Kidney epithelial cell (primary cell): Measurements from ENCODE around the gene TMEM147. TPM values are rescaled to one million over a fixed set of nuclear protein-coding genes. Genes with fewer than 3 reads are reported as not detected.
"Not testable (repeated sequence)": the region's sequence is repeated elsewhere in the genome, so short reads cannot be mapped to it uniquely, and the experiment has no call there.

Experiments used
- DNase-seq: peaks from one replicate; pipeline ENCODE4 v3.0.0-alpha.2; 2010; ENCODE audit warnings: low read depth
- H3K27me3 ChIP-seq: 2 replicates; pipeline ENCODE4 v1.6.0; 2011; ENCODE audit warnings: low read length; ENCODE audit not compliant: control insufficient read depth, insufficient read depth
- H3K36me3 ChIP-seq: 2 replicates; pipeline ENCODE4 v1.5.1; 2011; ENCODE audit warnings: low read length; ENCODE audit not compliant: control insufficient read depth, insufficient read depth
- H3K4me3 ChIP-seq: 2 replicates; pipeline ENCODE4 v1.5.1; 2011; ENCODE audit warnings: low read depth, mild to moderate bottlenecking, control low read depth, low read length
- total RNA-seq: library from RNA; depleted of rRNA; stranded (reverse); fragments of >200 nt; gene quantifications from 2 replicates; pipeline ENCODE4 v1.2.3, GENCODE V29; 2015
- TF ChIP-seq, protein P1 (sequence below): IDR thresholded peaks from 2 replicates; pipeline ENCODE4 v1.5.1; 2011; ENCODE audit warnings: mild to moderate bottlenecking, moderate library complexity, low read length, control low read depth, inconsistent platforms; ENCODE audit not compliant: insufficient read depth, poor library complexity, severe bottlenecking

Gene TMEM147
- total RNA-seq, 1 donor from 2014 or later = 160 TPM

DNA sequence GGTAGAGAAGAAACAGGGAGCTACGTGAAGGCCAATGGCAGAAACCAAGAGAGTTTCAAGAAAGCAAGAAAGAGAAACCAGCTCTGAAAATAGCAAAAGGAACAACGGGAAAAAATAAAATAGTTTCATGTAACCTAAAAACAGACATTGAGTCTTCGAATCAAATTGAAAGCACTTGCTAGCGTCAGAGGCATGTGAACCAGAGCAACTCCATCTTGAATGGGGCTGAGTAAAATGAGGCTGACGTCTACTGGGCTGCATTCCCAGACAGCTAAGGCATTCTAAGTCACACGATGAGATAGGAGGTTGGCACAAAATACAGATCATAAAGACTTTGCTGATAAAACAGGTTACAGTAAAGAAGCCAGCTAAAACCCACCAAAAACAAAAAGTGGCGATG is 33.3 kb downstream of the TMEM147 start:
- no peaks in the 10 kb centered on the region for H3K27me3 ChIP-seq

DNA sequence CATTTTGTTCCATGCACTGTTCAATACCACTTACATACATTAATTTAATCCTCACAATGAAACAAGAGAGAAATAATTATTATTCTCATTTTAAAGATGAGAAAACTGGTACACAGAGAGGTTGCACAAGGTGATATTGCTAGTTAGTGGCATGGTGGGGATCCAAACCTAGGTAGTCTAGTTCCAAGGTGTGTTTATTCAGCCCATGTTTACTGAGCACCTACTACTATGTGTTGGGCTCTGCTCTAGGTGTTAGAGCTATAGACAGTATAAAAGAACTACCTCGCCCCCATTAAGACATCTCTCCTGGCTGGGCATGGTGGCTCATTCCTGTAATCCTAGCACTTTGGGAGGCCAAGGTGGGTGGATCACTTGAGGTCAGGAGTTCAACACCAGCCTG is 37.3 kb downstream of the TMEM147 start:
- TF ChIP-seq, protein P1, sequence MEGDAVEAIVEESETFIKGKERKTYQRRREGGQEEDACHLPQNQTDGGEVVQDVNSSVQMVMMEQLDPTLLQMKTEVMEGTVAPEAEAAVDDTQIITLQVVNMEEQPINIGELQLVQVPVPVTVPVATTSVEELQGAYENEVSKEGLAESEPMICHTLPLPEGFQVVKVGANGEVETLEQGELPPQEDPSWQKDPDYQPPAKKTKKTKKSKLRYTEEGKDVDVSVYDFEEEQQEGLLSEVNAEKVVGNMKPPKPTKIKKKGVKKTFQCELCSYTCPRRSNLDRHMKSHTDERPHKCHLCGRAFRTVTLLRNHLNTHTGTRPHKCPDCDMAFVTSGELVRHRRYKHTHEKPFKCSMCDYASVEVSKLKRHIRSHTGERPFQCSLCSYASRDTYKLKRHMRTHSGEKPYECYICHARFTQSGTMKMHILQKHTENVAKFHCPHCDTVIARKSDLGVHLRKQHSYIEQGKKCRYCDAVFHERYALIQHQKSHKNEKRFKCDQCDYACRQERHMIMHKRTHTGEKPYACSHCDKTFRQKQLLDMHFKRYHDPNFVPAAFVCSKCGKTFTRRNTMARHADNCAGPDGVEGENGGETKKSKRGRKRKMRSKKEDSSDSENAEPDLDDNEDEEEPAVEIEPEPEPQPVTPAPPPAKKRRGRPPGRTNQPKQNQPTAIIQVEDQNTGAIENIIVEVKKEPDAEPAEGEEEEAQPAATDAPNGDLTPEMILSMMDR = no peak
- Histone ChIP-seq H3K4me3 (no peak overlapping the region), H3K36me3 (no peaks in the 10 kb centered on the region), H3K27me3 (no peaks in the 10 kb centered on the region)
- DNase-seq = no peak

More for the DNA sequence above, 33.3 kb downstream of the TMEM147 start:
- no peak overlapping the region for H3K4me3 ChIP-seq
- H3K36me3 ChIP-seq = no peaks in the 10 kb centered on the region
- TF ChIP-seq, protein P1 = no peak
- no peak for DNase-seq

DNA sequence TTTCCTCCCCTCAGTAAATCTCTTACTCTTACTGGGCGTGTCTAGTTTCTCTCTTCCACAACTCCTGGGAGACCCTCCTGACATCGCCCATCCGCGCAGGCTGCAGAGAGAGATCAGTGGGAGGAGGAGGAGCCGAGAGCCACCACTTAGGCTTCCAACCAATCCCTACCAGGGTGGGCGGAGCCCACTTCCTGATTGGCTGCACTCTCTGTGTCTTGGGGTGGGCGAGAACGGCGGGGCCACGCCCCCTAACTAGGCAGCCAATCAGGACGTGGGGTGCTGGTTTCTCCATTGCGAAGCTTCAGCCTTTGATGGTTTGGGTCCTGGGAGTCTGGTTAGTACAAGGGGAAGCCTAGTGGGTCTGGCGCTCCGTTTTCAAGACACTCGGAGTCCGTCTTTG is 40.4 kb downstream of the TMEM147 start, which contains the start of gene PMIS2:
Gene PMIS2 (plus strand): TSS at position 326 of the 400 bp plus-strand sequence. CDS start 87 bp downstream, outside the sequence.
- Histone ChIP-seq H3K4me3 (no peak within 1 kb of the TSS), H3K27me3 (no peaks in the 10 kb centered on the region), H3K36me3 (no peaks in the 10 kb centered on the region)
- DNase-seq = no peak
- TF ChIP-seq, protein P1 = no peak

DNA sequence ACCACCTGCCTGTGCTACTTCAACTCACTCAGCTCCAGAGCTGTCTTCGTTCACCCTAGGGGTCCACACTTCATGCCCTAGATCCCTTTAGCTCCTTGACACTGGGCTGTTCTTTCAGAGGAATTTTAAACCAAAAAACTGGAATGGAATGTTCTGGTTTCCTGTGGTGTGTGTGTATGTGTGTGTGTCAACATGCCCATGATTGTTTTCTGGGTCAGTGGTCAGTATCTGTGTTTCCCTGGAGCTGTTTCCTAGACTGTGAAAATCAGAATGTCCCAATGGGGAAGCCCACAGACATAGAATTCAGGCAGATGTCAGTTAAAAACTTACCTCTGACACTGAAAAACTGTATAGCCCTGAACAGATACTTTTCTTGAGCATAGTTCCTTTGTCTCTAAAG is 41.9 kb downstream of the TMEM147 start:
- no peak for DNase-seq
- Histone ChIP-seq H3K27me3 (no peaks in the 10 kb centered on the region), H3K4me3 (no peak overlapping the region), H3K36me3 (no peaks in the 10 kb centered on the region)
- TF ChIP-seq, protein P1 = no peak

DNA sequence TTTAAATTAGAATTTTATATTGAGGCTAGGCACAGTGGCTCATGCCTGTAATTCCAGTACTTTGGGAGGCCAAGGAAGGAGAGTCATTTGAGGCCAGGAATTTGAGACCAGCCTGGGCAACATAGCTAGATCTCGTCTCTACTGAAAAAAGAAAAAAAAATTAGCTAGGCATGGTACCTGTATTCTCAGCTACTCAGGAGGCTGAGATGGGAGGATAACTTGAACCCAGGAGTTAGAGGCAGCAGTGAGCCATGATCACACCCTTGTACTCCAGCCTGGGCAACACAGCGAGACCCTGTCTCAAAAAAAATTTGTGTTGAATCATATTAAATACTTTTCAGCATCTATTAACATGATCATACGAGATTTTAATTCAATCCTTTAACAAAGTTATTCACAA is 45.4 kb downstream of the TMEM147 start:
- H3K36me3 ChIP-seq = no peaks in the 10 kb centered on the region
- TF ChIP-seq, protein P1 = no peak
- H3K27me3 ChIP-seq = no peaks in the 10 kb centered on the region
- DNase-seq = no peak
- H3K4me3 ChIP-seq = no peak overlapping the region

DNA sequence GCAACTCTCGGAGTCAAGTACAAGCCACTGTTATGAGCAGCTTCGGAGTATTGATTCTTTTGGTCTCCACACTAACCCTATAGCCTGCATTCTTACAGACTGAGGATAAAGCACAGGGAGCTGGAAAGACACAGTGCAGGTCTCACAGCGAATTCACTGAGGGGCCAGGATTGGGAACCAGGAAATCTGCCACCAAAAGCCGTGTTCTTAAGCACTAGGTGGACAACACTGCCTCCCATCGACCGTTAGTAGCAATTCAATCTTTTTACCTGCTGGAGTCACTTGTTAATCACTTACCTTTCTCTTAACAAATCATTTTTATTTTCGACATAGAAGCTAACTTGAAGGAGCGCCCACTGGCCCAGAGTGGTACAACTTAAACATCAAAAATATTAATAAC is 46.8 kb downstream of the TMEM147 start:
- Histone ChIP-seq H3K27me3 (no peaks in the 10 kb centered on the region), H3K4me3 (no peak overlapping the region), H3K36me3 (no peaks in the 10 kb centered on the region)
- TF ChIP-seq, protein P1 = peak; percentile 40
- DNase-seq = no peak

DNA sequence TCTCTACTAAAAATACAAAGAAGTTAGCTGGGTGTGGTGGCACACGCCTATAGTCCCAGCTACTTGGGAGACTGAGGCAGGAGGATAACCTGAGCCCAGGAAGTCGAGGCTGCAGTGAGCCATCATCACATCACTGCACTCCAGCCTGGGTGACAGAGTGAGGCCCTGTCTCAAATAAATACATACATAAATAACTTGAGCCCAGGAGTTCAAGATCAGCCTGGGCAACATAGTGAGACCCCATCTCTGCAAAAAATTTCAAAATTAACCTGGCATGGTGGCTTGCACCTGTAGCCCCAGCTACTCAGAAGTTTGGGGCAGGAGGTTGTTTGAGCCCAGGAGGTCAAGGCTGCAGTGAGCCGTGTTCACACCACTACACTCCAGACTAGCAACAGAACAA is 49.6 kb downstream of the TMEM147 start:
- DNase-seq, H3K27me3 ChIP-seq, H3K36me3 ChIP-seq, H3K4me3 ChIP-seq: not testable (repeated sequence)
